Esophagus squamous epithelium (tissue), 4 donors: ENCODE data around the gene TMX3.

ENCODE experiments used
- CTCF ChIP-seq, 6 experiments: fragments of 450-650 bp in 4 of 6; fragments of 200-600 bp in 2 of 6; sonication (generic) in 2 of 6; IDR thresholded peaks; one replicate each; pipeline ENCODE4 v1.5.1; 2016 to 2019; ENCODE audit warnings: antibody characterized with exemption in 6 of 6, mild to moderate bottlenecking in 4 of 6, moderate library complexity in 4 of 6
- POLR2A ChIP-seq, 4 donors: fragments of 450-650 bp; IDR thresholded peaks; one replicate each; pipeline ENCODE4 v1.6.1; 2017; ENCODE audit warnings: antibody characterized with exemption in 4 of 4, mild to moderate bottlenecking in 4 of 4, moderate library complexity in 3 of 4

- TF ChIP-seq CTCF (IDR thresholded peaks at IDR 0.05) (peak; percentile 34 to 71 (median 52)), POLR2A (IDR thresholded peaks at IDR 0.05) (no peak)
These were observed 20.8 kb upstream of the TMX3 start for GRCh38 chr18:68735483-68736343.
